ENCODE measurements around the gene KSR1.

The KSR1 gene

GRCh38 chr17:27558341-27558740 lies 102.1 kb downstream of the KSR1 start:
- DNase-seq = no peak

GRCh38 chr17:27558842-27559505 lies 102.7 kb downstream of the KSR1 start:
- no peak for DNase-seq

- DNase-seq = no peak
These were observed 103.5 kb downstream of the KSR1 start for GRCh38 chr17:27559506-27560481.

DNA sequence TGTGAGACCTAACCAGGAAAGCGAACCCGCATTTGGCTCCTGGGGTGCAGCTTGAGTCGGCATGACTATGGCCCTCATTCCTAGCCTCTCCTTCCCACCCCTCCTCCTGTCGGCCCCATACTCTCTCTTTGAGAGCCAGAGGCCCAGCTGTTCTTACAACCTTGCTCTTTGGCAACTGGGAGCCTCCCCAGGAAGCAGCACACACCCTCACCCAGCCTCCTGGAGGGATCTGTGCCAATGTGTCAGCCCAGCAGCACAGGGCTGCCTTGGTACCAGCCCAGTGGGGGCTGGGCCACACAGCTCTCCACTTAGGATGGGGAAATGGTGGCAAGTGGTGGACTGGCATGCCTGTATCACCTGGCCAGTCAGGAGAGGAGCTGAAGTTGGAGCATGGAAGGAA lies 104.4 kb downstream of the KSR1 start:
- DNase-seq = no peak

- no peak for DNase-seq
These were observed 106.7 kb downstream of the KSR1 start for GRCh38 chr17:27562777-27563455.

DNA sequence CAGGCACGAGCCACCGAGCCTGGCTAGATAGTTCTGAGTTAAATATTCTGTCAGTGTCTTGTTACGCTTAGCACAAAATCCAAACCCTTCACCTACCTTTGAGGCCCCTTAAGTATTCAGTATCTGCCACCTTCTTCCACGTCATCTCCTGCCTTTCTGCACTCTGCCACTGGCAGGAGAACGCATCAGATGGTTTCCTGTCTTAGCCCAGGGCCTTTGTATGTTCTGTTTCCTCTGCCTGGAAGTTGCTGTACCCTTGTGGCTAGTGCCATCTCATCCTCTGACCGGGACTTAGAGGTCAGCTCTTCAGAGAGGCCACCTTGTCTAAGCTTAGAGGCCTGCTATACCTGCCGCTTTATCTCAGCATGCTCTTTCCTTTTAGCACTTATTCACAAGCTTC lies 107.3 kb downstream of the KSR1 start:
- DNase-seq = no peak

GRCh38 chr17:27564463-27564862 lies 108.2 kb downstream of the KSR1 start:
- no peak for DNase-seq

- peak; percentile 73 for DNase-seq
These were observed 109.8 kb downstream of the KSR1 start for GRCh38 chr17:27565874-27566670.

GRCh38 chr17:27566671-27567562 lies 110.7 kb downstream of the KSR1 start:
- no peak for DNase-seq

DNA sequence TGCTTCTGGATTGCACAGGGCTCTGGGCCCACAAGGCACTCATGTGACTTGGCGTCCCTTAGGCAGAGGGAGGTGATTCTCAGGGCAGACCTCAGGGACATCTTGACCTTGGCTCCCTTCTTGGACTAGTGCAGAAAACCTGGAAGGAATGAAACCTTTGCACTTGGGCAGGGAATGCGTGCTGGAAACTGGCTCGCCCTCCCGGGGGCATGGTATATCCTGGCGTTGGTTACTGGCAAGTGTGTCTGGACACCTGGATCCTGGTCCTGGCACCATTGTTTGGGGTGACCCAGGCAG lies 111.3 kb downstream of the KSR1 start:
- DNase-seq = no peak

GRCh38 chr17:27568216-27568615 lies 112.0 kb downstream of the KSR1 start:
- no peak for DNase-seq

DNA sequence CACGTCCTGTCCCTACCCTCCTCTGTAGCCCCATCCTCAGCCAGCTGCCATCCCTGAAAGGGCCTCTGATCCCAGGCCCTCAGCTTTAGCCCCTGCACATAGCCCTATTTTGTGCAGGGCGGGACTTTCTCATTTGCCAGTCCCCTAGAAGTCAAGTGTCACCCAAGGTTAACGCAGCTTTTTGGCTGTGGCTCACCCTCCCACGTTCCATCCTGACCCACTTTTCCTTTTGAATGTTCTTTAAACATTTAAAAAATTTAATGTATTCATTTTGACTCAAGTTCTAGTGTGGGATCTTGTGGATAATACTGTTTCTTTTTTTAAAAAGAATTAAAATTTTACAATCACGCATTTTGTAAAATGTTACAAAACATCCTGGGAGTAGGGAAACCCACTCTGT lies 112.6 kb downstream of the KSR1 start:
- DNase-seq = no peak

GRCh38 chr17:27569257-27569722 lies 113.0 kb downstream of the KSR1 start:
- DNase-seq = peak; percentile 77

DNA sequence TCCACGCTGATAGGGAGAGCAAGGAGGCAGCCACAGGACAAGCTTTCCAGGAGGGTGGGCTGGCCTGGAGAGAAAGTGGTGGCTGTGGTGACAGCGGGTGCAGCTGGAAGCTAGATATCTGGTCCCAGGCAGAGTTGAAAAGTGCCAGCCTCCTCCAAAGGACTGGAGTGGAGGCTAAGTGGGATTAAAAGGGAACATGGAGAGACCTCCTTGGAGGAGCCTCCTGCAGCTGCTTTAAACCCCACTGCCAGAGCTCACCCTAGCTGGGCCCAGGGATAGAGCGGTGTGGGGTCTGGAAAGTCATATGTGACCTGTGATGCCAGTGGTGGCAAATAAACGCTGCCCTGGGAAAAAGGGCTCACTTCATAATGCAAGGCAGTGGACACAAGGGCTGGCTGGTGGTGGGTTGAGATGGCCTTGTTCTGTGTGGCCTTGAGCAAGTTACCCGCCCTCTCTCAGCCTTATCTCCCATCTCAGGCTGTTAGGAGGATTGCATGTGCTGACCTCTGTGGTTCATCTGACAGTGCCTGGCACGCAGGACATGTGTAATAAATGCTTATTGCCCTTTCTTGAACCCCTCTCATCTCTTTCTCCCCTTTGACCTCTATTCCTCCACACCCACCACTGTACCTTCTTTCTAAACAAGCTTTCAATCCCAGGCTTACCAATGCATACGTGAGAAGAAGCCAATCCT lies 113.8 kb downstream of the KSR1 start:
- DNase-seq = no peak

DNA sequence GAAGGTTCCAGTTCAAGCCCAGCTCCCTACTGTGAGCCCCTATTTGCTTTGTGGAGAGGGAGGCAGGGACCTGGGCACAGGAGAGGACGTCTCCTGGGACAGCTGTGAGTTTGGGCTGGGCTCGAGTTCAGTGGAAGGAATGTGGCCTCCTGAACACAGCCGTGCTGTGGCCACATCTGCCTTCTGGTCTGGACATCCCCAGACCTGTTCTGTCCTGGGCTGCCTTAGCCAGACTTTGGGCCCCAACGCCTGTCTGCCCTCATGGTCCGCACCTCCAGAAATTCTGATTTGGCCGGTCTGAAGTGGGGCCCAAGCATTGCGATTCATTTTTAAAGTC lies 114.3 kb downstream of the KSR1 start:
- no peak for DNase-seq

DNA sequence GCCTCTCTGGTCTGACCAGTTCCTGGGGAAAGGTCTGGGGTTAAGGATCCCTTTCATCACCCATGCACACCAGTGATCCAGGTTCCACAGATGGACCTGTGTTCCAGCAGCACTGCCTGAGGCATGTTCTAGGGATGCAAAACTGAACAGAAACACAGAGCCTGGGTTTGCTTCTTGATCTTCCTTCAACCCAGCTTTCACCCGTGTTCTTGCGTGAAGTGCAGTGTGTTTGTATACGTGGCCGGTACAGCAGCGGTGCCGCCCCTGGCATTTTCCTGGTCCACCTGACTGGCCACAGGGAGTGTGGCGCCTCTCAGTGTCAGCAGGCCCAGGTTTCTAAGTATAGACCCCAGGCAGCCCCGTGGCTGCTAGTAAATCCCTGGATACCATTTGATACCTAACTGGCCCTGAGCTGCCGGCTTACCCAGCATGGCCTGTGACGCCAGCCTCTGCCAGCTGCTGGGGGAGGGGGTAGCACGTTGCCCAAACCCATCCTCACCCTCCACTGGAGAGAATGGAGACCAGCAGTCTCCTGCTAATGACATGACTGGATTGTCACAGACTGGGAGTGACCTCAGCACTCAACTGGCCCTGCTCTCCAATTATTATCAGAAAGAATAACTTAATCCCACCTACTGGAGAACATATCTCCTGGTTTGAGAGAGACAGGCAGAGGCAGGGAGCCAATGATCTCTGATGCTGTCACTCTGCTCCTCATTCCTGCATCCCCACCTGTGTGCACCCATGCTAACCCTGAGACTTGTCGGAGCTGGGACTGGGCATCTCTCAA lies 115.5 kb downstream of the KSR1 start:
- no peak for DNase-seq

GRCh38 chr17:27572665-27573064 lies 116.4 kb downstream of the KSR1 start:
- peak; percentile 78 for DNase-seq

DNA sequence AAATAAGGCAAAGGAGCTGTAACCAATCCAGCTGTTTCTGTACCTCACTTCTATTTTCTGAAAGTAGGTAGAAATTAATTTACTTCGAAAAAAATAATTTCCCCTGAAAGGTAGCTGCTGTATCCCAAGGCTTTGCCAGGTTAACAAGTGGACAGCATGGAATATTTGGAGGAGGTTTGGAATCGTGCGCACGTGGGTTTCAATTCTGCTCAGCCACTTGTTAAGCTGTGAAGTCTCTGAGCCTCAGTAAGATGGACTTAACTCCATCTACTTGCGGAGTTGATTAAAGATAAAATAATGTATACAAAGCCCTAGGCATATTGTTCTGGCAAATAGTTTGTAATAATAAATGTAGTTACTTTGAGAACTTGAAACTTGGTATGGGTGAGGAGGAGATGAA lies 117.3 kb downstream of the KSR1 start:
- no peak for DNase-seq

GRCh38 chr17:27573971-27574525 lies 117.8 kb downstream of the KSR1 start:
- no peak for DNase-seq
